KOPT-K1 (cell line): ENCODE measurements around the gene FBXO31.

Source experiments
- H3K27ac ChIP-seq: fragments of 200-600 bp; sonication (generic); 2 replicates; pipeline ENCODE4 v1.5.1; 2016; ENCODE audit warnings: antibody characterized with exemption, mild to moderate bottlenecking, low read depth, low read length; ENCODE audit not compliant: poor library complexity, severe bottlenecking
- H3K36me3 ChIP-seq: fragments of 200-600 bp; sonication (generic); 2 replicates; pipeline ENCODE4 v1.5.1; 2017; ENCODE audit warnings: antibody characterized with exemption, mild to moderate bottlenecking, low read length, moderate library complexity; ENCODE audit not compliant: insufficient read depth
- H3K9me3 ChIP-seq: fragments of 200-600 bp; sonication (generic); 2 replicates; pipeline ENCODE4 v1.5.1; 2017; ENCODE audit warnings: antibody characterized with exemption, low read length, mild to moderate bottlenecking; ENCODE audit not compliant: insufficient read depth, poor library complexity, severe bottlenecking

FBXO31 gene

DNA sequence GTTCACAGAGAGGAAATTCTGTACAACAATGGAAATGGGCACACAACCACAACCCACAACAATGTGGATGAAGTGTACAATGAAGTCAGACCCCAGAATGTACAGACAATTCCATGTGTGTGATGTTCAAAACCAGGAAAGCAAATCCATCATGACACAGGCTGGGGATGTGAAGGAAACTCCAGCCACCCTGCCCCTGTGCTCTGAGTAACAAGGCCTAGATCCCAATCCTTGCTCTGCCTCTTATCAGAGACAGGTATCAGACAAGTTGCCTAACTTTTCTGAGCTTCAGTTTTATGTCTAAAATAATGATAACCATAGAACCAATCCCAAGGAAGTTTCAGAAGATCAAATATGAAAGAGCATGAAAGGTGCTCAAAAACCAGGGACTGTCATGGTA lies 64.6 kb downstream of the FBXO31 start:
- H3K9me3 ChIP-seq: no peaks in the 10 kb centered on the region
- peak overlapping the region; percentile 92 for H3K27ac ChIP-seq
- peaks cover 21% of the 10 kb centered on the region for H3K36me3 ChIP-seq

DNA sequence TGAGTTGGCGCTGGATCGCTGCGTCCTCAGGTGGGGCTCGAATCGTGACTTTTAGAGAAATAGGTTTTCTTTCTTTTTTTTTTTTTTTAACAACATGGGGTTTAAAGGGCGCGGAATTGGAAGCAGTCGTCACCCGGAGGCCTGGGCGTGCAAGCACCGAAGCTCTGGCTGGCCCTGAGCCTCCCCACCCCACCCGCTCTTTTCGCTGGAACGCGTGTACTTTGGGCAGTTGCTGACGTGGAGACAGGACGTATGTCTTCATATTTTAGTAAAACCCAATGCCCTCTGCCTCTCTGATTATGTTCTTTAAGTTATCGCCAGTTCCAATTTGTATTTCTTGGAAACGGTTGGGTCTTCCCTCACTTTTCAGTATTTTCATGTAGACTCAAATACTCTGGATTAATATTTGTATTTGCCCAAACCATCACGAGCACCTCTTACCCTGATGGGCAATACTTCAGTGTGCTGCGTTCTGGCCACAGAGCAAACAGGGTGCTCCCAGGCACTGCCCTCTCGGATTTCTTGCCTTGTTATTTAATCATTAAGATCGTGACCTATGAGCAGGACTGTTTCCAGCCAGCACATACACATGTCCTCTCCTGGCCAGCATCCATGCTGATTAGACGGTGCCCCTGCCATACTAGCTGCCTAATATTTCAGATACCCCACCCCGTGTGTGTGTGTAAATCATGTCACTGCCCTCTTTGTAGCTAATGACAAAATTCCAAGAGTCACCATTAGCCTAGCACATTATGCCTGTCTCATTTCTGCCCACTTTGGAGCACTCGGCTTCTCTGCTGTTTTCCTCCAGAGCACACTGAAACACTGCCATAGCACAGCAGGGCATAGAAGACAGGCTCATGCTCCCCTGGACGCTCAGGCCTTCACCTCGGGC lies 65.6 kb downstream of the FBXO31 start:
- Histone ChIP-seq H3K27ac (peak overlapping the region; percentile 92), H3K9me3 (no peaks in the 10 kb centered on the region), H3K36me3 (peaks cover 17% of the 10 kb centered on the region)

DNA sequence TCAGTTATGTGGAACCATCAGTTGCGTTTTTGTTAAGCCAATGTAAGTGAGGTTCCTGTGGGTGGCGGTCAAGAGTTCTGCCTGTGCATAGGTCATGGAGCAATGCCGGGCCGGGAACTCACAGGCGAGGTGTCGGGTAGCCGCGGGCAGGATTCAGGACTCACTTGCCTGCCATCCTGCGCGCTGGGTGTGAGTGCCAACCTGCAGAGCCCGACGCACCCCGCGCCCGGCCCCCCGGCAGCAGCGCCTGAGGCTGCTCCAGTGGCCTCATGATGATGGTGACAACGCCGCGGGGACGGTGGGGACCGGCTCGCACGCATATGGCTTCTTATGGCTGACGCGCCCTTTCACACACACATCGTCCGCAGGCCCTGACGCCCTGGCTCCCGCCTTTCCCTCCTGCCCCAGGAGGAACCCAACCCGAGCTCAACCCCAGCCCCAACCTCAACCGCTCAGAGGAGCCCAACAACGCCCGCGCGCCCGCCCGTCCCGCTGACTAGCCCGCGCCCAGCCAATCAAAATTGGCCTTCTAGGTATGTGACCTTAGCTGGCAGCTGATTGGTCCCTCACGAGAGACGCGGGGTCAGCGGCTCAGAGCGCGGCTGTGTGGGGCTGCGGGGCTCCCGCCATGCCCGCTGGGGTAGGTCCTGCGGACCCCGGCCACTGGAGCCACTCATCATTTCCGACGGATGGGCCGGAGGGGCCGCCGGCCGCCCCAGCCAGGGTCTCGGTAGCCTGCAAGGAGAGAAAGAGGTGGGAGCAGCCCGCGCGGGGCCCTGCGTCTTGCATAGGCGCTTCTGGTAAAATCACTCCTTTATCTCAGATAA lies 66.4 kb downstream of the FBXO31 start, which contains the start of gene C16orf95:
Gene C16orf95 (minus strand): TSS at position 470 of the 827 bp plus-strand sequence. CDS start 150 bp downstream, at position 320.
- Histone ChIP-seq H3K27ac (peak within 1 kb of the TSS; percentile 92), H3K36me3 (peaks cover 17% of the 10 kb centered on the region)

DNA sequence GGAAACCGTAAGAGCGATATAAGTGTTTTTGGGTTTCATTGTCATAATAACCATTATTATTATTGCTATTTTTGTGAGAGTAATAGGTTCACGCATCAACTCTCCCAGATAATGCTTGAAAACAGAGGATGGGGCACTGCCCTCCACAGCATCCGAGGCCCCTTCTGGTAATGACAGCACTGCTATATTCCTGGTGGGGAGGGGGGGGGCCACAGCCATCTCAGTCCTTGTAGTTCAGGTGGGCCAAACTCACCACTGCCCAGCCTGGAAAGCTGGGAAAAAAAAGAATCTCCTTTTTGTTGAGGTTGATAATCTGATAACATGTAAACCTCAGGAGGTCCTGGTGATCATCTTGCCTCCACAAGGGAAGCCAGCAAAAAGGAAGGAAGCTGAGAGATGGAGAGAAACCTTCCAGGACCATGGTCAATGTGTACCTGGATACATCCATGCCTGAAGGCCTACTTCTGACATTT lies 67.1 kb downstream of the FBXO31 start:
- H3K9me3 ChIP-seq: no peaks in the 10 kb centered on the region
- H3K36me3 ChIP-seq: peaks cover 17% of the 10 kb centered on the region
- H3K27ac ChIP-seq: peak overlapping the region; percentile 92

More for the DNA sequence above, 66.4 kb downstream of the FBXO31 start, which contains the start of gene C16orf95:
- H3K9me3 ChIP-seq: no peaks in the 10 kb centered on the region

DNA sequence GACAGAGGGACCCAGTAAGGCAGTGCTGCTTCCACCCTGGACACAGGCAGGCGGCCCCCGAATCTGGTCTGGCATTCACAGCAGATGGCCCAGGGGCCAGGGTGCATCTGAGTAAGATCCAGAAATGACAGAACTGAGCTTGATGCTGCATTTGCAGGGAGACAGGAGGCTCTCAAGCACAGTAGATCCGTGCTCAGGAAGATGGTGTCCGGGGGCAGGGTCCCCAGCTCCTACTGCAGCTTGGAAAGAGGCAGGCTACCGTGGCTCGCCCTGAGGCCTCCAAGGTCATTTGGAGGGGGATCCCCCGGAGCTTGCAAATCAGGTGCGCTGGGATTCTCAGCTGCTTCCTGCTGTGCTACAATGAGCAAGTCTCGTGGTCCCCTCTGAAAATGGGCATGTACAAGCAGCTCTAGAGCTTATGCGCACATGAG lies 68.6 kb downstream of the FBXO31 start:
- H3K9me3 ChIP-seq: no peaks in the 10 kb centered on the region
- H3K36me3 ChIP-seq: peaks cover 14% of the 10 kb centered on the region
- no peak overlapping the region for H3K27ac ChIP-seq

DNA sequence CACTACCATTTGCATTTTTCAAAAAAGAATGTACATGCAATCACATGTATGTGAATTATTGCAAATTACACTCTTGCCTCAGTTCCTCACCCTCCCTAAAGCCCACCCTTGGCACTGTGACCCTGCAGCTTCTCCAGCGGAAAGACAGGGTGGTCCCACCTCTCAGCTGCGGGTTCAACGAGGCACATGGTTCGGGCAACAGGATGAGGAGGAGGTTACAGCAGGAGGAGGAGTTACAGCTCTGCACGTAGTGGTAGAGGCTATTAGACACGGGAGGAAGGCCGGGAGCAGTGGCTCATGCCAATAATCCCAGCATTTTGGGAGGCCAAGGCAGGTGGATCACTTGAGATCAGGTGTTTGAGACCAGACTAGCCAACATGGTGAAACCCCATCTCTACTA lies 71.6 kb downstream of the FBXO31 start:
- no peaks in the 10 kb centered on the region; the same call in 1 of the 2 replicates for H3K36me3 ChIP-seq
- peaks cover 7% of the 10 kb centered on the region for H3K9me3 ChIP-seq

DNA sequence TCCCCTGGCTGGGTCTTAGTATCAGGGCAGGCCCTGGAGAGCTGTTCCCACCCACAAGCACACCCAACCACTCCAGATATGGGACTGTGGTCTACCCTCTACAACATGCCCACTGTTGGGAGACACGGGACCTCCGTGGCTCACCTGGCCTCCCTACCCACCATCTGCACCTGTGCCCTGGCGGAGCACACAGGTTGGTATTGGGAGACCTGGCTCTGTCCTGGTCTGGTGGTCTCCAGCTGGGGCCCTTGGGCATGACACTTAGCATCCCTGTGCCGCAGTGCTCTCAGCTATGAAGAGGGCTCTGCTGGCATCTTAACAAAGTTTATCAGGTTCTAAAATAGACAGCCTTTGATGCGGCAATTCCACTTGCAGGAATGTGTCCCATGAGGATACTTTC lies 72.2 kb downstream of the FBXO31 start:
- Histone ChIP-seq H3K9me3 (peaks cover 7% of the 10 kb centered on the region), H3K27ac (no peak overlapping the region), H3K36me3 (no peaks in the 10 kb centered on the region; the same call in 1 of the 2 replicates)

More for the DNA sequence above, 71.6 kb downstream of the FBXO31 start:
- no peak overlapping the region for H3K27ac ChIP-seq

DNA sequence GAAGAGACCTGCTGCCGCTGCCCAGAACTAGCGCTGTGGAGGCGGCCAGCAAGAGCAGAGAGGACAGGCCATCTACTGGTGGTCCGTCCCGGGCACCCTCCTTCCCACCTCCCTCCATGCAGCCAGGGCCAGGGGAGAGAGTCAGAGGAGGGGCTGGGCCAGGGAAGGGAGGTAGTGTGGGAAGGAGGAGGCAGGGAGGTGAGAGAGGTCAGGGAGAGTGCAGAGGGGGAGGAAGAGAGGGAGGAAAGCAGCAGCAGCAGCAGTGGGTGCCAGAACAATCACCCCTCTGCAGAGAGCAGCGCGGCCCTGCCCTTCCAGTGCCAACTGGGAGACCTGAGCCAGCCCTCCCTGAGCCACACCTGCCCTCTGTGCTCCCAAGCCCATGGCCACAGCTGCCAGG lies 73.0 kb downstream of the FBXO31 start:
- Histone ChIP-seq H3K9me3 (peaks cover 7% of the 10 kb centered on the region), H3K27ac (no peak overlapping the region), H3K36me3 (no peaks in the 10 kb centered on the region; the same call in 1 of the 2 replicates)

DNA sequence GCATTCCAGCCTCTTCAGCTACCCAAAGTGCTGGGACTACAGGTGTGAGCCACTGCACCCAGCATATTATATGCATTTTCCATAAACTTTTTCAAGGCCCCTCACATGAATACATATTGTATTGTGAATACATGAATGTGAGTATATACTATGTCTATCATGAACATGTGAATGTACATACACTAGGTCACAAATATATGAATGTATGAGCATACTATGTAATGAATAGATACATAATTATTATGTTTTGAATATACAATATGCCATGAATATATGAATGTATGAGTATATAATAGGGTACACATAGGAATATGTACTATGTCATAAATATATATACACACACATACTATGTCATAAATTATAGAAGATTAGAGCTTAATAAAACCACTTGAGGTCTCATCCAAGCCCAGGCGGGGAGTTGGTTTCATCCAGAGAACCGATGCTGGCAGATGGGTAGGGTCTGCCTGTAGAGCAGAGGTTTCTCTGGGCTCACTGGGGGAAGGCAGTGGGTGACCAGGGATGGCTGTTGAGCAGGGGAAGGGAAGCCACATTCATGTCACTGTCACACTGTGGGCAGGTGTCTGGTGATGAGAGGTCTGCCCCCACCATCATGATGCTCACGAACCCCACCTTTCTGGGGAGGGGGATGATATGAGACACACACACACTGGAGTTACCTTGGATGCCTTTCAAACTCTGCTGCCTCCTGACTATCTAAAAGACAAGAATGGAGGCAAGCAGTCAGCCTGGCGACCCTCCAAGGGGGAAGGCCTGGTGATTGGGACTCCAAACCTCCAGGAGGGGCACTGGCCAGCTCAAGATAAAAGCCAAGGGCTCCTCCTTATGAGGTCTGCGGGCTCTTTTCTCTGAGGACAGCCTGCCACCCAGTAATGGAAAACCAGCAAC lies 73.7 kb downstream of the FBXO31 start:
- H3K9me3 ChIP-seq: peaks cover 7% of the 10 kb centered on the region

DNA sequence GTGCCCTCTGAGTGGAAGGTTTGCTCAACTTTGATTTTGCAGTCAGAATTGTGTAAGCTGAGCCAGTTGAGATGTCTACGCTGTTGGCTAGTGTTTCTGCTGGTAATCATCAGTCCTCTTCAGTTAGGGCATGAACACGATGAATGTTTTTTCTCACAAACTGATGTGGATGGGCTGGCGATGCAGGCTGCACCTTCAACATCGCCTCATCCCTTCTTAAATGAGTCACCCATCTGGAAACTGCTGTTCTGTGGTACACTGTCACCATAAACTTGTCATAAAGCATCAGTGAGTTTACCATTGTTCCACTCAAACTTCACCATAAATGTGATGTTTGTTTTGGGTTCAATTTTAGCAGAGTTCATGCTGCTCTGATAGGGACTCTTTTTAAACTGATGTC lies 74.8 kb downstream of the FBXO31 start:
- Histone ChIP-seq H3K36me3 (no peaks in the 10 kb centered on the region), H3K9me3 (peaks cover 7% of the 10 kb centered on the region), H3K27ac (no peak overlapping the region)

More for the DNA sequence above, 73.7 kb downstream of the FBXO31 start:
- no peak overlapping the region for H3K27ac ChIP-seq
- no peaks in the 10 kb centered on the region; the same call in 1 of the 2 replicates for H3K36me3 ChIP-seq

DNA sequence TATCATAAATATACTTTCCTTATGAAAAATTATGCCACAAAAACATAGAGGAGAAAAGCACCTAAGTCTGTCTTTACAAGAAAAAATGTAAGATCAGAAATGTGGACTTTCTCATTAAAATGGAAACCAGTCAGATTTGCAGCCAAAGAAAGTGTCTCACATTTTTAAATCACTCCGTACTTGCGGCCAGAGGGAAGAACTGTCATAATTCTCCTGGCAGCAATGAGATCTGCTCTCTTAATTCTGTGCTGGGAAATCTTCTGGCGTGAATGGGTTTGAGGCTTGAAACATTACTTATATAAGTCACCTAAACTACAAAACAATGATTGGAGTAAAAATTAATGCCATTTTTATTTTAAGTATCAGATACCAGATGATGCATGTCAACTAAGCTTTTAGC lies 77.1 kb downstream of the FBXO31 start:
- no peak overlapping the region for H3K27ac ChIP-seq
- H3K9me3 ChIP-seq: peaks cover 7% of the 10 kb centered on the region
- no peaks in the 10 kb centered on the region for H3K36me3 ChIP-seq

DNA sequence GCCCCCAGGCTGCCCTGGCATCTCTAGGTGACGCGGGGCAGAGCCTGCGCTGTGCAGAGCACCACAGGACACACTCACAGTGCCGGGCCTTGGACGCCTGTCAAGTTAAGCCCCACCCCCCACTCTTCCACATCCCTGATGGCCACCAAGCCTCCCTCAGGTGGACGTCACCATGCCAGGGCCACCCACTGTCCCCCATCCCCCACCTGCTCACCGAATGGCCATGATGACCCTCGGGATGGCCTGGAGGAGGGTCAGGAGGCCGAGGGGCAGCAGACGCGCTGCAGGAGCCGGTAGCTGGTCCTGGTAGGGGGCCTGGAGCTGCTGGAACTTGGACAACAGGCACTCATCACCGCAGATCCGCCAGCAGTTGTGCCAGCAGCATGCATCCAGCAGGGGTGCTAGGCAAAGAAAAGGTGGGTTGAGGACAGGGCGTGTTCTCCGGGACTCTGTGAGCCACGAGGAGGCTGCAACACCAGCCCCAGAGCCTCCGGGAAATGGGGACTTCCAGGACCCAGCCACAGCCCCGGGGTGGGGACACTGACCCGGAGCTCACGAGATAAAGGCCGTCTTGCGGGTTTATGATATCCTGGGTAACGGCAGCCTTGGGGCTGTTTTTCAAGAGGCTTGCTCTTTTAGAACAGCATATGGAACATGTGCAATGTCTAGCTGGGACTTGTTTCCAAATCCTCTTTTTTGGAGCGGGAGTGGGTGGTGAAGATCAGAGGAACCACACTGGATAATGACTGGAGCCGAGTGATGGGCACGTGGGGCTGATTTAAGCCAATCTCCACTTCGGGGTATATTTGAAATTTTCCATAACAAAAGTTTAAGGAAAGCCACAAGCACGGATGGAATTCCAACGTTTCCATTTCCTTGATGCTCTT lies 77.8 kb downstream of the FBXO31 start:
- H3K36me3 ChIP-seq: no peaks in the 10 kb centered on the region
- peaks cover 7% of the 10 kb centered on the region for H3K9me3 ChIP-seq
- H3K27ac ChIP-seq: no peak overlapping the region

DNA sequence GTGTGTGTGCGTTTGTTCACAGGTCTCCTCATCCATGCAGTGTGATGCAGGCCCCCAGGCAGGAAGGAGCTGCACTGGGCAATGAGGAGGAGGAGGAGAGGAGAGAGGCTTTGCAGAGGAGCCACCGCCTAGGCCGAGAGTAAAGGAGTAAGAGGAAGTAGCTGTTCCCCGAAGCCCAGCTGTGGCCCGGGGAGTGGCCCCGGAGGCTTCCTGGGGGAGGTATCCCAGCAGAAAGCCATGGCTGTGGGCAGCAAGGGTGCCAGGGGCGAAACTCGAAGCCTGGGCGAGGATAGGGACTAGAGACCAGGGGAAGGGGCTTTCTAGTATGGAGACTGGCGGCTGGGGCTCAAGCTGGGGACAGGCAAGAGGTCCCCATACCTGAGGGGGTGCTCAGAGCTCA lies 78.6 kb downstream of the FBXO31 start:
- no peak overlapping the region for H3K27ac ChIP-seq
- H3K36me3 ChIP-seq: no peaks in the 10 kb centered on the region
- H3K9me3 ChIP-seq: peaks cover 7% of the 10 kb centered on the region
